ENCODE measurements around the gene ALG2.

DNA sequence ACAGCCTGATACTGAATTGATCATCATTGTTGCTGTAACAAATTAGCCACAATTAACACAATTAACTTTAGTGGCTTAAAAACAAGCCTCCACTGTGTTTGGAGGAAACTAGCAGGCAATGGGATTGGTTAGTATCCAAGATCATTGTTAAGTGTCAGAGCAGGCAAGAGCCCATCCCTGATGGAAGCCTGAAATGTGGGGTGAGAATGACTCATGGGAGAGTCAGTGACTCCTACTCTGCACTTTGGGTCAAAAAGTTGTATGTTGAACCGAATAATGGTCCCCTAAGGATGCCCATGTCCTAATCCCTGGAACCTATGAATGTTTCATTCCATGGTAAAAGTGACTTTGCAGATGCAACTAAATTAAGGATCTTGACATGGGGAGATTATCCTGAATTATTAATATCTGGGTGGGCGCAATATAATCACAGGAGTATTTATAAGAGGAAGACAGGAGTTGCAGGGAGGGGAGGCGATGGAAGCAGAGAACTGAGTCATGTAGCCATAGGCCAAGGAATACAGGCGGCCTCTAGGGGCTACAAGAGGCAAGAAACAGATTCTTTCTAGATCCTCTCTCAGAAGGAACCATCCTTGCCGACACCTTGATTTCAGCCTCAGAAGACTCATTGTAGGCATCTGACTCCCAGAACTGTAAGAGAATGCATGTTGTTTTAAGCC, 28.8 kb downstream of the ALG2 start:
- no peak for TF ChIP-seq POLR2A (IDR thresholded peaks at IDR 0.05)
- TF ChIP-seq, protein P1, sequence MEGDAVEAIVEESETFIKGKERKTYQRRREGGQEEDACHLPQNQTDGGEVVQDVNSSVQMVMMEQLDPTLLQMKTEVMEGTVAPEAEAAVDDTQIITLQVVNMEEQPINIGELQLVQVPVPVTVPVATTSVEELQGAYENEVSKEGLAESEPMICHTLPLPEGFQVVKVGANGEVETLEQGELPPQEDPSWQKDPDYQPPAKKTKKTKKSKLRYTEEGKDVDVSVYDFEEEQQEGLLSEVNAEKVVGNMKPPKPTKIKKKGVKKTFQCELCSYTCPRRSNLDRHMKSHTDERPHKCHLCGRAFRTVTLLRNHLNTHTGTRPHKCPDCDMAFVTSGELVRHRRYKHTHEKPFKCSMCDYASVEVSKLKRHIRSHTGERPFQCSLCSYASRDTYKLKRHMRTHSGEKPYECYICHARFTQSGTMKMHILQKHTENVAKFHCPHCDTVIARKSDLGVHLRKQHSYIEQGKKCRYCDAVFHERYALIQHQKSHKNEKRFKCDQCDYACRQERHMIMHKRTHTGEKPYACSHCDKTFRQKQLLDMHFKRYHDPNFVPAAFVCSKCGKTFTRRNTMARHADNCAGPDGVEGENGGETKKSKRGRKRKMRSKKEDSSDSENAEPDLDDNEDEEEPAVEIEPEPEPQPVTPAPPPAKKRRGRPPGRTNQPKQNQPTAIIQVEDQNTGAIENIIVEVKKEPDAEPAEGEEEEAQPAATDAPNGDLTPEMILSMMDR (IDR thresholded peaks at IDR 0.05), result no peak

Measured in heart left ventricle (tissue), 13 donors.